ENCODE measurements around the gene CUX1. TPM values are rescaled to one million over a fixed set of nuclear protein-coding genes. Genes with fewer than 3 reads are reported as not detected.

Gene CUX1
- total and polyA plus RNA-seq, 10 of the 15 experiments (the other 5 are each of a cell fraction or from before 2014, with no cell fraction given): 6.1 to 48.6 (median 25.9) TPM

GRCh38 chr7:101857358-101857811, 40.0 kb downstream of the CUX1 start:
- peak overlapping the region; percentile 5; the same call in 1 of the 2 replicates for H2AFZ ChIP-seq (ENCODE audit: control insufficient read depth, low read depth, low read length)
- H3K4me1 ChIP-seq (ENCODE audit: control insufficient read depth, insufficient read depth, low read length): peaks cover 47% of the 10 kb centered on the region
- H3K79me2 ChIP-seq (ENCODE audit: control insufficient read depth, insufficient read depth, low read length): peaks cover 34% of the 10 kb centered on the region
- under 1% methylated on average over 11 of the region's 11 CpGs for WGBS (ENCODE audit: insufficient coverage, insufficient replicate concordance, low lambda C conversion rate, missing lambda C conversion rate)
- H3K4me3 ChIP-seq: peak overlapping the region; percentile 25; the same call in 1 of the 2 replicates
- RAD21 ChIA-PET (ENCODE audit: unreplicated experiment): interaction anchor here (0.8 to 4.0 kb wide), 26 partner anchors 13 to 361 kb away, joined by 3 to 36 read pairs (median 4); no protein-coding TSS in a partner anchor
- DNase-seq (ENCODE audit: low read depth, low spot score) (peak; percentile 40), ATAC-seq (peak; percentile 41), FAIRE-seq (peak; percentile 35)
- POLR2A ChIA-PET: interaction anchor here (0.6 to 2.1 kb wide), 6 partner anchors 75 to 449 kb away, joined by 3 to 5 read pairs (median 3); no protein-coding TSS in a partner anchor
- intact Hi-C loops (cut with micrococcal nuclease; ENCODE audit: unreplicated experiment) (loop anchor here (1.0 to 10.0 kb wide), 8 partner anchors 43 to 585 kb away; no protein-coding TSS in a partner anchor), in situ Hi-C loops (cut with MboI) (no loop called here)
- no peaks in the 10 kb centered on the region for H3K27me3 ChIP-seq (replicated peaks in 1 of 2; ENCODE audit: control insufficient read depth in 2 of 2, insufficient read depth in 2 of 2, low read length in 1 of 2)
- peaks cover 3% of the 10 kb centered on the region; the same call in 1 of the 2 replicates for H4K20me1 ChIP-seq (ENCODE audit: control insufficient read depth, insufficient read depth)
- SMC1A ChIA-PET (ENCODE audit: uncharacterized antibody, unreplicated experiment): interaction anchor here (0.7 to 3.8 kb wide), 18 partner anchors 21 to 383 kb away, joined by 3 to 27 read pairs (median 6); partner anchors contain the start of gene CUX1
- no peaks in the 10 kb centered on the region for H3K9me3 ChIP-seq (replicated peaks; ENCODE audit: control insufficient read depth, insufficient read depth, low read length)
- peak overlapping the region; percentile 67 for H3K4me2 ChIP-seq (ENCODE audit: control insufficient read depth, insufficient read depth)
- H3K9ac ChIP-seq (ENCODE audit: control insufficient read depth, insufficient read depth, low read length): peak overlapping the region; percentile 49
- H3K27ac ChIP-seq (ENCODE audit: control insufficient read depth, insufficient read depth): peak overlapping the region; percentile 84
- H3K36me3 ChIP-seq (ENCODE audit: control insufficient read depth in 2 of 2, insufficient read depth in 2 of 2, low read length in 1 of 2): no peaks in the 10 kb centered on the region; a peak in 1 of 4 replicates
- no TSS peak for BruUV-seq (replicated peaks)
- CTCF ChIA-PET: interaction anchor here (0.7 to 3.2 kb wide), 13 partner anchors 13 to 379 kb away, joined by 4 to 15 read pairs (median 5); partner anchors contain the start of gene CUX1
- TF ChIP-seq ZNF384 (IDR thresholded peaks at IDR 0.05; ENCODE audit: borderline replicate concordance, low read depth, low read length): 0 out of 2 replicates have a peak, but pooled peaks have one; percentile 5
- TF ChIP-seq, protein P1, sequence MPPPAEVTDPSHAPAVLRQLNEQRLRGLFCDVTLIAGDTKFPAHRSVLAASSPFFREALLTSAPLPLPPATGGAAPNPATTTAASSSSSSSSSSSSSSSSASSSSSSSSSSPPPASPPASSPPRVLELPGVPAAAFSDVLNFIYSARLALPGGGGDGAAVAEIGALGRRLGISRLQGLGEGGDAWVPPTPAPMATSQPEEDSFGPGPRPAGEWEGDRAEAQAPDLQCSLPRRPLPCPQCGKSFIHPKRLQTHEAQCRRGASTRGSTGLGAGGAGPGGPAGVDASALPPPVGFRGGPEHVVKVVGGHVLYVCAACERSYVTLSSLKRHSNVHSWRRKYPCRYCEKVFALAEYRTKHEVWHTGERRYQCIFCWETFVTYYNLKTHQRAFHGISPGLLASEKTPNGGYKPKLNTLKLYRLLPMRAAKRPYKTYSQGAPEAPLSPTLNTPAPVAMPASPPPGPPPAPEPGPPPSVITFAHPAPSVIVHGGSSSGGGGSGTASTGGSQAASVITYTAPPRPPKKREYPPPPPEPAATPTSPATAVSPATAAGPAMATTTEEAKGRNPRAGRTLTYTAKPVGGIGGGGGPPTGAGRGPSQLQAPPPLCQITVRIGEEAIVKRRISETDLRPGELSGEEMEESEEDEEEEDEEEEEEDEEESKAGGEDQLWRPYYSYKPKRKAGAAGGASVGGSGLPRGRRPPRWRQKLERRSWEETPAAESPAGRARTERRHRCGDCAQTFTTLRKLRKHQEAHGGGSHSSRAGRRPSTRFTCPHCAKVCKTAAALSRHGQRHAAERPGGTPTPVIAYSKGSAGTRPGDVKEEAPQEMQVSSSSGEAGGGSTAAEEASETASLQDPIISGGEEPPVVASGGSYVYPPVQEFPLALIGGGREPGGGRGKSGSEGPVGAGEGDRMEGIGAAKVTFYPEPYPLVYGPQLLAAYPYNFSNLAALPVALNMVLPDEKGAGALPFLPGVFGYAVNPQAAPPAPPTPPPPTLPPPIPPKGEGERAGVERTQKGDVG (CRISPR knock-in tag; IDR thresholded peaks at IDR 0.05): no peak
- no peak; the same call in 1 of the 2 replicates for TF ChIP-seq TBL1XR1 (IDR thresholded peaks at IDR 0.05; ENCODE audit: low read depth, low read length)
- peak; percentile 68; the same call in 1 of the 2 replicates for TF ChIP-seq IRF4 (IDR thresholded peaks at IDR 0.05; ENCODE audit: low read depth, low read length)
- peak; percentile 81 to 86 for TF ChIP-seq BHLHE40 (IDR thresholded peaks at IDR 0.05; ENCODE audit: borderline replicate concordance in 1 of 2, low read depth in 2 of 2, low read length in 1 of 2)
- no peak for TF ChIP-seq HDGF (IDR thresholded peaks at IDR 0.05)
- peak; percentile 80; the same call in 1 of the 2 replicates for TF ChIP-seq FOXM1 (IDR thresholded peaks at IDR 0.05; ENCODE audit: low read depth, low read length)
- no peak for TF ChIP-seq WRNIP1 (IDR thresholded peaks at IDR 0.05; ENCODE audit: borderline replicate concordance, low read depth, low read length)
- no peak for TF ChIP-seq NFYB (IDR thresholded peaks at IDR 0.05; ENCODE audit: insufficient read depth, low read depth, low read length)
- TF ChIP-seq ZNF207 (IDR thresholded peaks at IDR 0.05; ENCODE audit: borderline replicate concordance): no peak
- TF ChIP-seq, protein P2, sequence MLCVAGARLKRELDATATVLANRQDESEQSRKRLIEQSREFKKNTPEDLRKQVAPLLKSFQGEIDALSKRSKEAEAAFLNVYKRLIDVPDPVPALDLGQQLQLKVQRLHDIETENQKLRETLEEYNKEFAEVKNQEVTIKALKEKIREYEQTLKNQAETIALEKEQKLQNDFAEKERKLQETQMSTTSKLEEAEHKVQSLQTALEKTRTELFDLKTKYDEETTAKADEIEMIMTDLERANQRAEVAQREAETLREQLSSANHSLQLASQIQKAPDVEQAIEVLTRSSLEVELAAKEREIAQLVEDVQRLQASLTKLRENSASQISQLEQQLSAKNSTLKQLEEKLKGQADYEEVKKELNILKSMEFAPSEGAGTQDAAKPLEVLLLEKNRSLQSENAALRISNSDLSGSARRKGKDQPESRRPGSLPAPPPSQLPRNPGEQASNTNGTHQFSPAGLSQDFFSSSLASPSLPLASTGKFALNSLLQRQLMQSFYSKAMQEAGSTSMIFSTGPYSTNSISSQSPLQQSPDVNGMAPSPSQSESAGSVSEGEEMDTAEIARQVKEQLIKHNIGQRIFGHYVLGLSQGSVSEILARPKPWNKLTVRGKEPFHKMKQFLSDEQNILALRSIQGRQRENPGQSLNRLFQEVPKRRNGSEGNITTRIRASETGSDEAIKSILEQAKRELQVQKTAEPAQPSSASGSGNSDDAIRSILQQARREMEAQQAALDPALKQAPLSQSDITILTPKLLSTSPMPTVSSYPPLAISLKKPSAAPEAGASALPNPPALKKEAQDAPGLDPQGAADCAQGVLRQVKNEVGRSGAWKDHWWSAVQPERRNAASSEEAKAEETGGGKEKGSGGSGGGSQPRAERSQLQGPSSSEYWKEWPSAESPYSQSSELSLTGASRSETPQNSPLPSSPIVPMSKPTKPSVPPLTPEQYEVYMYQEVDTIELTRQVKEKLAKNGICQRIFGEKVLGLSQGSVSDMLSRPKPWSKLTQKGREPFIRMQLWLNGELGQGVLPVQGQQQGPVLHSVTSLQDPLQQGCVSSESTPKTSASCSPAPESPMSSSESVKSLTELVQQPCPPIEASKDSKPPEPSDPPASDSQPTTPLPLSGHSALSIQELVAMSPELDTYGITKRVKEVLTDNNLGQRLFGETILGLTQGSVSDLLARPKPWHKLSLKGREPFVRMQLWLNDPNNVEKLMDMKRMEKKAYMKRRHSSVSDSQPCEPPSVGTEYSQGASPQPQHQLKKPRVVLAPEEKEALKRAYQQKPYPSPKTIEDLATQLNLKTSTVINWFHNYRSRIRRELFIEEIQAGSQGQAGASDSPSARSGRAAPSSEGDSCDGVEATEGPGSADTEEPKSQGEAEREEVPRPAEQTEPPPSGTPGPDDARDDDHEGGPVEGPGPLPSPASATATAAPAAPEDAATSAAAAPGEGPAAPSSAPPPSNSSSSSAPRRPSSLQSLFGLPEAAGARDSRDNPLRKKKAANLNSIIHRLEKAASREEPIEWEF (IDR thresholded peaks at IDR 0.05; ENCODE audit: insufficient replicate concordance, low read depth, low read length): peak; percentile 25
- no peak for TF ChIP-seq IKZF2 (IDR thresholded peaks at IDR 0.05)
- TF ChIP-seq MTA2 (IDR thresholded peaks at IDR 0.05; ENCODE audit: low read depth): no peak
- no peak for TF ChIP-seq SREBF1 (IDR thresholded peaks at IDR 0.05; ENCODE audit: low read length)
